Esophagus squamous epithelium (tissue), 5 donors: ENCODE measurements around the gene DNM2. TPM values are rescaled to one million over a fixed set of nuclear protein-coding genes. Genes with fewer than 3 reads are reported as not detected.
"Not testable (repeated sequence)": the region's sequence is repeated elsewhere in the genome, so short reads cannot be mapped to it uniquely, and the experiment has no call there.

Experiments used
- DNase-seq: peaks from one replicate; lab custom pipeline; 2025; lab: John Stamatoyannopoulos, UW
- H3K27ac ChIP-seq, 4 donors: fragments of 200-600 bp; sonication (generic); one replicate each; pipeline ENCODE4 v1.5.1; 2016 to 2019; ENCODE audit warnings: mild to moderate bottlenecking in 1 of 4
- H3K27me3 ChIP-seq, 4 donors: fragments of 200-600 bp; sonication (generic); 1 replicate in 3 of 4; 2 replicates in 1 of 4; pipeline versions ENCODE4 v1.5.1 to v1.6.0; 2017 to 2021; ENCODE audit warnings: antibody characterized with exemption in 1 of 4
- H3K36me3 ChIP-seq, 3 donors: fragments of 200-600 bp; sonication (generic); one replicate each; pipeline ENCODE4 v1.5.1; 2016 to 2019
- H3K4me1 ChIP-seq, 3 donors: fragments of 200-600 bp; sonication (generic); one replicate each; pipeline ENCODE4 v1.5.1; 2017 to 2019
- H3K4me3 ChIP-seq, 4 donors: fragments of 200-600 bp; sonication (generic); 1 replicate in 3 of 4; 2 replicates in 1 of 4; pipeline ENCODE4 v1.5.1; 2016 to 2019; ENCODE audit warnings: mild to moderate bottlenecking in 2 of 4, moderate library complexity in 1 of 4
- H3K9me3 ChIP-seq, 3 donors: fragments of 200-600 bp; sonication (generic); one replicate each; pipeline ENCODE4 v1.5.1; 2016 to 2019
- CTCF ChIP-seq, 6 experiments: fragments of 450-650 bp in 4 of 6; fragments of 200-600 bp in 2 of 6; sonication (generic) in 2 of 6; IDR thresholded peaks; one replicate each; pipeline ENCODE4 v1.5.1; 2016 to 2019; ENCODE audit warnings: antibody characterized with exemption in 6 of 6, mild to moderate bottlenecking in 4 of 6, moderate library complexity in 4 of 6
- POLR2A ChIP-seq, 4 donors: fragments of 450-650 bp; IDR thresholded peaks; one replicate each; pipeline ENCODE4 v1.6.1; 2017; ENCODE audit warnings: antibody characterized with exemption in 4 of 4, mild to moderate bottlenecking in 4 of 4, moderate library complexity in 3 of 4
- WGBS, 2 donors: methylation state at CpG; one replicate each; pipeline ENCODE4 v1.1.5; 2018; 5-methylcytosine and 5-hydroxymethylcytosine counted together
- intact Hi-C: fragments of 100-400 bp; cut with DNase I; formaldehyde crosslinking; loops from one replicate; pipeline ENCODE4 v1.15.0; 2022
- total RNA-seq, 4 donors: library from RNA; depleted of rRNA; stranded (reverse); fragments of >200 nt; gene quantifications; one replicate each; pipeline ENCODE4 v1.1.0, GENCODE V29; 2016
- donor health status: DM: yes; HTN: yes; CAD: no.

DNM2 gene
- 100 to 1,000 TPM in 2 of 4 donors, 10 to 100 TPM in 2; 79.9 to 138 (median 102) TPM for total RNA-seq

- 1% methylated on average over 20 to 28 of the region's 57 CpGs for WGBS, 2 donors
- intact Hi-C loops, result loop anchor here (5.0 to 10.0 kb wide), 2 partner anchors 87 to 145 kb away; no protein-coding TSS in a partner anchor
- peak; percentile 73 to 96 (median 86) for TF ChIP-seq CTCF (IDR thresholded peaks at IDR 0.05)
- TF ChIP-seq POLR2A (IDR thresholded peaks at IDR 0.05), result peak in 3 of 4 donors; percentile 70 to 89 (median 82)
- H3K27ac ChIP-seq, result peak within 1 kb of the TSS; percentile 93 to 96 (median 94)
- H3K36me3 ChIP-seq, result peaks cover 0 to 34% (median 5%) of the 10 kb centered on the region in 3 donors
- H3K4me1 ChIP-seq, result peaks cover 23 to 41% (median 28%) of the 10 kb centered on the region in 3 donors
- no peaks in the 10 kb centered on the region for H3K9me3 ChIP-seq
- peak within 1 kb of the TSS; percentile 79 to 94 (median 91) for H3K4me3 ChIP-seq
- H3K27me3 ChIP-seq, result no peaks in the 10 kb centered on the region
- DNase-seq, result peak; percentile 98
Measured at GRCh38 chr19:10717356-10718204, at the start of gene DNM2. Gene DNM2 (plus strand): TSS chr19:10718079. CDS start chr19:10718243, 164 bp downstream.

- no peak for DNase-seq
- Histone ChIP-seq H3K27ac (peak overlapping the region in 1 of 4 donors; percentile 11), H3K4me1 (peaks cover 7 to 79% (median 16%) of the 10 kb centered on the region in 3 donors), H3K4me3 (no peak overlapping the region), H3K27me3 (no peaks in the 10 kb centered on the region), H3K9me3 (no peaks in the 10 kb centered on the region), H3K36me3 (peaks cover 0 to 62% (median 8%) of the 10 kb centered on the region in 3 donors)
- intact Hi-C loops, result no loop called here
- 46 to 48% methylated on average over 4 to 6 of the region's 6 CpGs for WGBS, 2 donors
- TF ChIP-seq POLR2A (IDR thresholded peaks at IDR 0.05) (no peak), CTCF (IDR thresholded peaks at IDR 0.05) (no peak)
Measured at GRCh38 chr19:10669246-10669645, 48.6 kb upstream of the DNM2 start.

- Histone ChIP-seq H3K9me3 (no peaks in the 10 kb centered on the region), H3K27me3 (no peaks in the 10 kb centered on the region), H3K4me3 (no peak overlapping the region), H3K27ac (peak overlapping the region in 1 of 4 donors; percentile 11), H3K36me3 (peaks cover 0 to 71% (median 8%) of the 10 kb centered on the region in 3 donors), H3K4me1 (peaks cover 7 to 70% (median 16%) of the 10 kb centered on the region in 3 donors)
- WGBS, 2 donors, result 63 to 68% methylated on average over 1 of the region's 1 CpG
- intact Hi-C loops, result no loop called here
- no peak for TF ChIP-seq CTCF (IDR thresholded peaks at IDR 0.05)
- TF ChIP-seq POLR2A (IDR thresholded peaks at IDR 0.05), result no peak
- DNase-seq, result no peak
Measured at GRCh38 chr19:10670182-10670581, 47.7 kb upstream of the DNM2 start.

GRCh38 chr19:10670876-10671804 is 46.7 kb upstream of the DNM2 start:
- TF ChIP-seq CTCF (IDR thresholded peaks at IDR 0.05), result no peak
- no peak for TF ChIP-seq POLR2A (IDR thresholded peaks at IDR 0.05)
- peaks cover 0 to 79% (median 15%) of the 10 kb centered on the region in 3 donors for H3K36me3 ChIP-seq

GRCh38 chr19:10671922-10672321 is 46.0 kb upstream of the DNM2 start:
- 82 to 92% methylated on average over 3 of the region's 3 CpGs for WGBS, 2 donors
- H3K9me3 ChIP-seq, H3K4me3 ChIP-seq, H3K27ac ChIP-seq, DNase-seq, intact Hi-C loops, H3K27me3 ChIP-seq: not testable (repeated sequence)
- Histone ChIP-seq H3K4me1 (peaks cover 7 to 57% (median 16%) of the 10 kb centered on the region in 3 donors), H3K36me3 (peaks cover 2 to 79% (median 15%) of the 10 kb centered on the region in 3 donors)

More at GRCh38 chr19:10670876-10671804, 46.7 kb upstream of the DNM2 start:
- 72 to 76% methylated on average over 17 to 22 of the region's 24 CpGs for WGBS, 2 donors
- H3K9me3 ChIP-seq, result no peaks in the 10 kb centered on the region
- no peaks in the 10 kb centered on the region for H3K27me3 ChIP-seq
- DNase-seq, result no peak
- H3K27ac ChIP-seq, result no peak overlapping the region
- peaks cover 7 to 65% (median 16%) of the 10 kb centered on the region in 3 donors for H3K4me1 ChIP-seq
- H3K4me3 ChIP-seq, result no peak overlapping the region
- intact Hi-C loops, result no loop called here

- H3K27me3 ChIP-seq, H3K27ac ChIP-seq, DNase-seq, H3K9me3 ChIP-seq, intact Hi-C loops, H3K4me3 ChIP-seq: not testable (repeated sequence)
- Histone ChIP-seq H3K36me3 (peaks cover 32 to 96% (median 47%) of the 10 kb centered on the region in 3 donors), H3K4me1 (peaks cover 0 to 25% (median 3%) of the 10 kb centered on the region in 3 donors)
- WGBS, 2 donors, result 83 to 85% methylated on average over 7 to 8 of the region's 8 CpGs
Measured at GRCh38 chr19:10675214-10675613, 42.7 kb upstream of the DNM2 start.
